Trophoblast cell (in vitro differentiated cells and primary cell): ENCODE results near the gene HAP1.

Source experiments
- DNase-seq, 2 donors: peaks; one replicate each; pipeline ENCODE4 v3.0.0-alpha.2; 2016
- H2AFZ ChIP-seq: 2 replicates; pipeline ENCODE4 v1.6.1; 2013; ENCODE audit warnings: low read length, moderate library complexity, mild to moderate bottlenecking; ENCODE audit not compliant: insufficient read depth, poor library complexity
- H2AK5ac ChIP-seq: 2 replicates; pipeline ENCODE4 v1.6.1; 2013; ENCODE audit warnings: mild to moderate bottlenecking, low read length
- H2BK120ac ChIP-seq: 2 replicates; pipeline ENCODE4 v1.6.1; 2013; ENCODE audit warnings: low read length, mild to moderate bottlenecking, moderate library complexity; ENCODE audit not compliant: insufficient read depth, poor library complexity
- H2BK12ac ChIP-seq: 2 replicates; pipeline ENCODE4 v1.6.1; 2013; ENCODE audit warnings: mild to moderate bottlenecking, low read length, moderate library complexity
- H2BK5ac ChIP-seq: 2 replicates; pipeline ENCODE4 v1.6.1; 2013; ENCODE audit warnings: low read length, low read depth, moderate library complexity, mild to moderate bottlenecking; ENCODE audit not compliant: poor library complexity
- H3K14ac ChIP-seq: 2 replicates; pipeline ENCODE4 v1.6.1; 2013; ENCODE audit warnings: mild to moderate bottlenecking, low read length
- H3K18ac ChIP-seq: 2 replicates; pipeline ENCODE4 v1.6.1; 2013; ENCODE audit warnings: mild to moderate bottlenecking, low read length
- H3K23ac ChIP-seq: 2 replicates; pipeline ENCODE4 v1.6.1; 2013; ENCODE audit warnings: low read length
- H3K27ac ChIP-seq: 2 replicates; pipeline ENCODE4 v1.5.1; 2013; ENCODE audit warnings: low read depth, mild to moderate bottlenecking, inconsistent platforms, low read length, moderate library complexity
- H3K27me3 ChIP-seq: 2 replicates; pipeline ENCODE4 v1.6.1; 2013; ENCODE audit warnings: inconsistent platforms, mild to moderate bottlenecking, low read length, moderate library complexity; ENCODE audit not compliant: insufficient read depth
- H3K36me3 ChIP-seq, 2 experiments: 1 replicate in 1 of 2; 2 replicates in 1 of 2; pipeline ENCODE4 v1.6.1; 2013; ENCODE audit warnings: low read length in 2 of 2, mild to moderate bottlenecking in 2 of 2, moderate library complexity in 1 of 2; ENCODE audit not compliant: insufficient read depth in 2 of 2, control insufficient read depth in 1 of 2
- H3K4ac ChIP-seq: 2 replicates; pipeline ENCODE4 v1.6.1; 2013; ENCODE audit warnings: low read depth, mild to moderate bottlenecking, low read length, moderate library complexity
- H3K4me1 ChIP-seq, 2 experiments: 1 replicate in 1 of 2; 2 replicates in 1 of 2; pipeline ENCODE4 v1.6.1; 2013; ENCODE audit warnings: low read length in 2 of 2, mild to moderate bottlenecking in 2 of 2, moderate library complexity in 1 of 2; ENCODE audit not compliant: insufficient read depth in 2 of 2, control insufficient read depth in 1 of 2
- H3K4me2 ChIP-seq: 2 replicates; pipeline ENCODE4 v1.6.1; 2013; ENCODE audit warnings: inconsistent platforms, mild to moderate bottlenecking, low read length, moderate library complexity
- H3K4me3 ChIP-seq: 2 replicates; pipeline ENCODE4 v1.5.1; 2013; ENCODE audit warnings: mild to moderate bottlenecking, low read depth, low read length, inconsistent platforms
- H3K79me1 ChIP-seq: one replicate; pipeline ENCODE4 v1.6.1; 2013; ENCODE audit warnings: low read length
- H3K79me2 ChIP-seq: 2 replicates; pipeline ENCODE4 v1.6.1; 2013; ENCODE audit warnings: low read length, mild to moderate bottlenecking; ENCODE audit not compliant: control insufficient read depth, insufficient read depth, poor library complexity
- H3K9ac ChIP-seq: 2 replicates; pipeline ENCODE4 v1.6.1; 2013; ENCODE audit warnings: mild to moderate bottlenecking, low read length
- H3K9me3 ChIP-seq: 2 replicates; pipeline ENCODE4 v1.6.1; 2013; ENCODE audit warnings: low read depth, mild to moderate bottlenecking, control low read depth, inconsistent platforms, low read length; ENCODE audit not compliant: insufficient read depth
- H4K12ac ChIP-seq: 2 replicates; pipeline ENCODE4 v1.6.1; 2013; ENCODE audit warnings: low read depth, mild to moderate bottlenecking, low read length, moderate library complexity
- H4K8ac ChIP-seq: 2 replicates; pipeline ENCODE4 v1.6.1; 2013; ENCODE audit warnings: low read depth, mild to moderate bottlenecking, low read length, moderate library complexity
- H4K91ac ChIP-seq: one replicate; pipeline ENCODE4 v1.6.1; 2013; ENCODE audit warnings: low read depth, mild to moderate bottlenecking, low read length, moderate library complexity
- WGBS: extraction: QIAGEN DNeasy Blood & Tissue Kit; methylation state at CpG from one replicate; pipeline ENCODE4 v1.1.7; 2013; ENCODE audit warnings: missing lambda C conversion rate; ENCODE audit not compliant: insufficient read length, insufficient coverage; ENCODE audit errors: extremely low coverage; 5-methylcytosine and 5-hydroxymethylcytosine counted together

Gene HAP1

DNA sequence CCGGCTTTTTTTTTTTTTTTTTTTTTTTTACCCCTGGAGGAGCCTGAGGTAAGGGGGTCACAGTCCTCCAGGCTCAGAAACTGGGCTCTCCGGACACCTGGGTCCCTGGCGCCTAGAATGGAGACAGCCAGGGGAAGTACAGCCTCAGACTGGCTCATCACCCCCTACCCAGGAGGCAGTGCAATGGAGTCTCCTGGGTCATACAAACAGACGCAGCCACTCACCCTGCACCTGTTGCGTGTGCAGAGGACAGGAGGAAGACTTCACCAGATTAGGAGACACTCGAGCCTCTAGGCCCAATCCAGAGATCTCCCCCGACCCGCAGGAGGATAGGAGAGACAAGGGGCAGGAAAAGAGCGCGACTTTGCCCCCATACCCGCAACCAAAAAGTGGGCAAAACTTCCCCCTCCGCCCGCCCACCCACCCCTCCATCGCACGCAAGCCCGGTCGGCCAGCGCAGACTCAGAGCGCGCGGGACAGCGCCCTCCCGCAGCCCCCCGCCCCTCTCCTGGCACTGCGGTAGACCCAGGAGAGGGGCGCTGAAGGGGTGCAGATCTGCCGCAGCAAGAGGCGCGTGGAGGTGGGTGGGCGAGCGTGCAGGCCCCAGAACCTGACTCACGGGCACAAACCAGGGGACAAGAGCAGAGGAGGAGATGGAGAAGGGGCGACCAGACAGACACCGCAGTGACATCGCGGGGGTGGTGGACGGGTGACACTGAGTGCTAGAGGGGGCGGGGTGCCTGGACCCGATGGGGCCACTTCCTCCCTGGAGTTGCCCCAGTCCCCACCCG lies 900 bp downstream of the HAP1 start:
- Histone ChIP-seq H3K9me3 (no peaks in the 10 kb centered on the region), H2BK120ac (no peak overlapping the region), H4K91ac (no peak overlapping the region), H3K79me2 (no peaks in the 10 kb centered on the region), H3K4ac (no peak overlapping the region), H3K4me1 (peaks cover 8 to 11% of the 10 kb centered on the region in 2 experiments), H3K27ac (no peak overlapping the region), H3K4me2 (peak overlapping the region; percentile 83), H2BK5ac (no peak overlapping the region), H3K18ac (no peak overlapping the region), H3K79me1 (peaks cover 7% of the 10 kb centered on the region), H4K8ac (no peak overlapping the region), H2AK5ac (no peak overlapping the region), H2AFZ (no peak overlapping the region), H3K27me3 (peaks cover 33% of the 10 kb centered on the region), H3K14ac (no peak overlapping the region), H3K36me3 (peaks cover 0 to 3% of the 10 kb centered on the region in 2 experiments), H3K23ac (no peak overlapping the region), H3K4me3 (no peak overlapping the region), H4K12ac (no peak overlapping the region), H3K9ac (no peak overlapping the region), H2BK12ac (no peak overlapping the region)
- no peak for DNase-seq
- no CpG with 5 or more reads among the region's 40 CpGs for WGBS

GRCh38 chr17:41731836-41732235 lies 2.6 kb downstream of the HAP1 start:
- no peak for DNase-seq
- no peak overlapping the region for H3K4me3 ChIP-seq
- H4K12ac ChIP-seq: no peak overlapping the region
- H3K9me3 ChIP-seq: no peaks in the 10 kb centered on the region
- no peak overlapping the region for H3K23ac ChIP-seq
- H2AFZ ChIP-seq: no peak overlapping the region
- no peak overlapping the region for H3K9ac ChIP-seq
- peaks cover 0 to 3% of the 10 kb centered on the region in 2 experiments for H3K36me3 ChIP-seq
- peaks cover 8 to 11% of the 10 kb centered on the region in 2 experiments for H3K4me1 ChIP-seq
- H2BK5ac ChIP-seq: no peak overlapping the region
- H4K91ac ChIP-seq: no peak overlapping the region
- no peak overlapping the region for H2AK5ac ChIP-seq
- H3K18ac ChIP-seq: no peak overlapping the region
- H3K27ac ChIP-seq: no peak overlapping the region
- peaks cover 2% of the 10 kb centered on the region for H3K79me1 ChIP-seq
- no CpG with 5 or more reads among the region's 3 CpGs for WGBS
- H2BK120ac ChIP-seq: no peak overlapping the region
- H3K4ac ChIP-seq: no peak overlapping the region
- H4K8ac ChIP-seq: no peak overlapping the region
- no peaks in the 10 kb centered on the region for H3K79me2 ChIP-seq
- H3K27me3 ChIP-seq: peaks cover 33% of the 10 kb centered on the region
- H2BK12ac ChIP-seq: no peak overlapping the region
- H3K4me2 ChIP-seq: no peak overlapping the region
- H3K14ac ChIP-seq: no peak overlapping the region

- Histone ChIP-seq H4K12ac (no peak overlapping the region), H2BK5ac (no peak overlapping the region), H4K8ac (no peak overlapping the region)
Observed at GRCh38 chr17:41730479-41730878, 4.0 kb downstream of the HAP1 start.

DNA sequence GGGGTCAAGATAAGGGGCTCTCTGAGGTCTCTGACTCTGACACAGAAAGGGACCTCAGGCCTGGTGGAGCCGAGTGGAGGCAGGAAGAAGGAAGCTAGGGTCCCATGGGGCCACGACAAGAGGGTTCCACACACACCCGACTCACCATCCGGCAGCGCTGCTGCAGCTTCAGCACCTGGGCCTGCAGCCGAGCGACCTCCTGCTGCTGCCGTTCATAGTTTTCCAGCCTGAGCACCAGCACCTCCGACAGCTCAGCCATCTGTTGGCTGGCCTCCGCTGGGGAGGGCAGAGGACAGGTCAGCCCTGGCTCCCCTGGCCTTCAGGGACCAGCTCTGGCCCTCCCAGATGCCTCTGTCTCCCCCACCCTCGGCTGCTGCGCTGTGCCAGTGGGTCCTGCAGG lies 6.4 kb downstream of the HAP1 start:
- no peak overlapping the region for H2BK120ac ChIP-seq
- H2AFZ ChIP-seq: no peak overlapping the region
- no peak overlapping the region for H3K14ac ChIP-seq
- no peak overlapping the region for H3K4me3 ChIP-seq
- no peaks in the 10 kb centered on the region for H3K79me1 ChIP-seq
- DNase-seq: no peak
- H4K91ac ChIP-seq: no peak overlapping the region
- H3K4me2 ChIP-seq: no peak overlapping the region
- H2BK12ac ChIP-seq: no peak overlapping the region
- peaks cover 0 to 3% of the 10 kb centered on the region in 2 experiments for H3K36me3 ChIP-seq
- no peaks in the 10 kb centered on the region for H3K9me3 ChIP-seq
- no peak overlapping the region for H3K9ac ChIP-seq
- H3K4ac ChIP-seq: no peak overlapping the region
- no peak overlapping the region for H3K27ac ChIP-seq
- H3K27me3 ChIP-seq: peaks cover 6% of the 10 kb centered on the region
- no peak overlapping the region for H2BK5ac ChIP-seq
- no peak overlapping the region for H3K18ac ChIP-seq
- no peak overlapping the region for H4K12ac ChIP-seq
- no CpG with 5 or more reads among the region's 12 CpGs for WGBS
- no peaks in the 10 kb centered on the region for H3K4me1 ChIP-seq
- no peak overlapping the region for H4K8ac ChIP-seq
- H2AK5ac ChIP-seq: no peak overlapping the region
- H3K79me2 ChIP-seq: no peaks in the 10 kb centered on the region
- no peak overlapping the region for H3K23ac ChIP-seq

More at GRCh38 chr17:41730479-41730878, 4.0 kb downstream of the HAP1 start:
- Histone ChIP-seq H3K9ac (no peak overlapping the region), H3K23ac (no peak overlapping the region), H3K27me3 (peaks cover 28% of the 10 kb centered on the region), H3K36me3 (peaks cover 0 to 3% of the 10 kb centered on the region in 2 experiments), H3K4me1 (peaks cover 8 to 11% of the 10 kb centered on the region in 2 experiments), H3K14ac (no peak overlapping the region), H4K91ac (no peak overlapping the region), H2AK5ac (no peak overlapping the region), H3K27ac (no peak overlapping the region), H3K79me2 (no peaks in the 10 kb centered on the region), H3K79me1 (peaks cover 2% of the 10 kb centered on the region), H2BK120ac (no peak overlapping the region), H2AFZ (no peak overlapping the region), H3K18ac (no peak overlapping the region), H3K4me3 (no peak overlapping the region), H2BK12ac (no peak overlapping the region), H3K9me3 (no peaks in the 10 kb centered on the region), H3K4ac (no peak overlapping the region), H3K4me2 (no peak overlapping the region)
- no peak for DNase-seq
- no CpG with 5 or more reads among the region's 4 CpGs for whole genome bisulfite sequencing
